ENCODE measurements around the gene ARHGAP1.

- no peak for TF ChIP-seq POLR2A (IDR thresholded peaks at IDR 0.05)
- TF ChIP-seq CTCF (IDR thresholded peaks at IDR 0.05): no peak
These were observed 19.3 kb upstream of the ARHGAP1 start for GRCh38 chr11:46719543-46720218.

Data from right lobe of liver (tissue), 4 donors.